Astrocyte of the spinal cord (primary cell): ENCODE data around the gene NUDT12.

ENCODE experiments used
- DNase-seq: peaks from one replicate; pipeline ENCODE4 v3.0.0; 2011; ENCODE audit warnings: low read depth, low spot score
- H3K4me3 ChIP-seq: 2 replicates; pipeline ENCODE4 v1.5.1; 2011; ENCODE audit warnings: low read depth, mild to moderate bottlenecking, low read length, moderate library complexity
- CTCF ChIP-seq: IDR thresholded peaks from 2 replicates; pipeline ENCODE4 v1.5.1; 2012; ENCODE audit warnings: low read depth, mild to moderate bottlenecking, low read length, inconsistent platforms
- in situ Hi-C: cut with HindIII; loops from 2 replicates; pipeline ENCODE4 v1.10.0; 2017; ENCODE audit warnings: low sequenced_read_pairs

NUDT12 gene

GRCh38 chr5:103503066-103503465 lies 59.5 kb downstream of the NUDT12 start:
- TF ChIP-seq CTCF, result no peak
- in situ Hi-C loops, result no loop called here
- DNase-seq, result no peak
- H3K4me3 ChIP-seq, result no peak overlapping the region

GRCh38 chr5:103502662-103503061 lies 59.9 kb downstream of the NUDT12 start:
- no peak overlapping the region for H3K4me3 ChIP-seq
- no peak for TF ChIP-seq CTCF
- in situ Hi-C loops, result no loop called here
- DNase-seq, result no peak
